SH-SY5Y (cell line): ENCODE results near the gene FAM177B.

Source experiments
- GATA2 ChIP-seq: IDR thresholded peaks from 2 replicates; pipeline ENCODE4 v1.6.1; 2011; ENCODE audit warnings: mild to moderate bottlenecking, low read depth, low read length
- GATA3 ChIP-seq: IDR thresholded peaks from 2 replicates; pipeline ENCODE4 v1.6.1; 2011; ENCODE audit warnings: low read depth, mild to moderate bottlenecking, low read length, moderate library complexity

GRCh38 chr1:222769181-222769580 lies 32.2 kb downstream of the FAM177B start:
- TF ChIP-seq GATA2, result no peak
- no peak for TF ChIP-seq GATA3
